Measurements from ENCODE around the gene MTX1. TPM values are rescaled to one million over a fixed set of nuclear protein-coding genes. Genes with fewer than 3 reads are reported as not detected.

Gene MTX1
- polyA plus RNA-seq, 1 donor = 38.6 TPM

DNA sequence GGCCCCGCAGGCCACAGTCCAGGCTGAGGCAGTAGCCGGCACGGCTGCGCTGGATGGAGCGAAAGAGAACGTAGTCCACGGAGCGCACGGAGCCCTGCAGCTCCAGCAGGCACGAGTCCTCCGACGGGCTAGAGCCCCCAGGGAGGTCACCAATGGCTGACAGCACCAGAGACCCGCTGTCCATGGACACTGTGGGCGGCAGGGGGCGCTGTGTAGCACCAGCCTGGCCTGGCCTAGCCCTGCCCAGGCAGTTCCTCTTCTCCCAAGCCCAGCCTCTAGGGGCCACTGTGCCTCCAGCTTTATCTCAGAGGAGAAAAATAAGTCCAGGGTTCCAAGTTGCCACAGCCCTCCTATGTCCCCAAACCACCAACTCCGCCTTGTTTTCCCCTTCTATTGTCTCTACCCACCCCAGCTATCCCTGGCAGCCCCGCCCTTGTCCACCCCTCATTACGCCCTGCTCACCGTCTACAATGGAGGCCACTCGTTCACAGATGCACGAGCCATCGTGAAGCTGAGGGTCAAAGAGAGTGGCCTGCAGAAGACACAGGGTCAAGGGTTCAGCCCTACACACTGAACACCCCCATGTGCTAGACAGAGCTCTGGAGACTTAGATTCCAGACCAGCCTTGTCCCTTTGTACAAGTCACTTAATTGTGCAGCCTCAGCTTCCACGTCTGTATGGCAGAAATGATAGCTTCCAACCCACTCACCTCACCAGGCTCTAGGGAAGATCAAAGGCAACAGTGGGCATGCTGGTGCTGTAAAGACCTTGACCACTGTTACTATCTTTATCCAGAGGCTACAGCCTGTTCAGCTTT is 42.3 kb downstream of the MTX1 start:
- peaks cover 13% of the 10 kb centered on the region for H3K4me1 ChIP-seq (ENCODE audit: control insufficient read depth, insufficient read depth, low read length)
- no peaks in the 10 kb centered on the region for H3K9me3 ChIP-seq (ENCODE audit: control insufficient read depth, low read depth, low read length)
- H3K27ac ChIP-seq (ENCODE audit: low read length) = no peak overlapping the region
- peak overlapping the region; percentile 55 for H3K4me3 ChIP-seq (ENCODE audit: low read length)
- H3K27me3 ChIP-seq (ENCODE audit: control insufficient read depth, insufficient read depth, low read length) = no peaks in the 10 kb centered on the region
- WGBS (ENCODE audit: insufficient coverage, low lambda C conversion rate) = no CpG with 5 or more reads among the region's 23 CpGs
- H3K36me3 ChIP-seq (ENCODE audit: control insufficient read depth, insufficient read depth, low read length) = peaks cover 14% of the 10 kb centered on the region
- peak; percentile 86 to 92 for DNase-seq

DNA sequence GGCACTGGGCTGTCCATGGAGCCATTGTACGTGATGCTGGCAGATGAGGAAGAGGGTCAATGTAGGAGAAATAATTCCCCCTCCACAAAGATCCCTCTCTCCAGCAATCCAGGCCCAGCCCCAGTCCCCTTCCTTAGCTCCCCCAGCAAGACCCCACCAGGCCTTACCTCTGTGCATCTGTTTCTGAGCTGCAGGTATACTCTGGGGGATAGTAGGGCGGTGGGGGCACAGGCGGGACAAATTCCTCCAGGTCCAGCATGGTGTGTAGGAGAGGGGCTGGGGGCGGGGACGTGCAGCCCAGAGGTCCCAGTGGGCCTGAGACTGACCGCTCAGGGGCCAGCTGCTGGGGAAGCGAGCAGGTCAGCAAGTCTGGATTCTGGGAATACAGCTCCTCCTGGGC is 43.1 kb downstream of the MTX1 start:
- DNase-seq = no peak
- no CpG with 5 or more reads among the region's 7 CpGs for WGBS (ENCODE audit: insufficient coverage, low lambda C conversion rate)
- H3K36me3 ChIP-seq (ENCODE audit: control insufficient read depth, insufficient read depth, low read length) = peaks cover 14% of the 10 kb centered on the region
- H3K9me3 ChIP-seq (ENCODE audit: control insufficient read depth, low read depth, low read length) = no peaks in the 10 kb centered on the region
- H3K4me3 ChIP-seq (ENCODE audit: low read length) = no peak overlapping the region
- H3K27ac ChIP-seq (ENCODE audit: low read length) = no peak overlapping the region
- no peaks in the 10 kb centered on the region for H3K27me3 ChIP-seq (ENCODE audit: control insufficient read depth, insufficient read depth, low read length)
- H3K4me1 ChIP-seq (ENCODE audit: control insufficient read depth, insufficient read depth, low read length) = peaks cover 18% of the 10 kb centered on the region

DNA sequence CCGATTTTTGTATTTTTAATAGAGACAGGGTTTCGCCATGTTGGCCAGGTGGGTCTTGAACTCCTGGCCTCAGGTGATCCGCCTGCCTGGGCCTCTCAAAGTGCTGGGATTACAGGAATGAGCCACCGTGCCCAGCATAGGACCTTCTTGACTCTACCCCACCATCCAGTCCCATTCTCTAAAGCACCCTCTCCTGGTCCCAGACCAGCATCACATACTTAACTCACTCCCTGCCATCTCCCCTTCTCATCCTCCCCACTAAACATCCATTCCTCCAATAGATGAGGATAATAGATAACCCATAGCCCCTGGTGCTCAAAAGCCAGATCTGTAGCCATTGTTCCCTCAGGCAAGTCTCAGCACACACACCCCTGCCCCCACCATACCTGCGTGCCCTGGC is 44.7 kb downstream of the MTX1 start:
- H3K9me3 ChIP-seq (ENCODE audit: control insufficient read depth, low read depth, low read length) = no peaks in the 10 kb centered on the region
- H3K27me3 ChIP-seq (ENCODE audit: control insufficient read depth, insufficient read depth, low read length) = no peaks in the 10 kb centered on the region
- H3K36me3 ChIP-seq (ENCODE audit: control insufficient read depth, insufficient read depth, low read length) = peaks cover 12% of the 10 kb centered on the region
- H3K4me3 ChIP-seq (ENCODE audit: low read length) = no peak overlapping the region
- DNase-seq = no peak
- peaks cover 18% of the 10 kb centered on the region for H3K4me1 ChIP-seq (ENCODE audit: control insufficient read depth, insufficient read depth, low read length)
- H3K27ac ChIP-seq (ENCODE audit: low read length) = no peak overlapping the region
- WGBS (ENCODE audit: insufficient coverage, low lambda C conversion rate) = 17% methylated on average over 1 of the region's 5 CpGs

DNA sequence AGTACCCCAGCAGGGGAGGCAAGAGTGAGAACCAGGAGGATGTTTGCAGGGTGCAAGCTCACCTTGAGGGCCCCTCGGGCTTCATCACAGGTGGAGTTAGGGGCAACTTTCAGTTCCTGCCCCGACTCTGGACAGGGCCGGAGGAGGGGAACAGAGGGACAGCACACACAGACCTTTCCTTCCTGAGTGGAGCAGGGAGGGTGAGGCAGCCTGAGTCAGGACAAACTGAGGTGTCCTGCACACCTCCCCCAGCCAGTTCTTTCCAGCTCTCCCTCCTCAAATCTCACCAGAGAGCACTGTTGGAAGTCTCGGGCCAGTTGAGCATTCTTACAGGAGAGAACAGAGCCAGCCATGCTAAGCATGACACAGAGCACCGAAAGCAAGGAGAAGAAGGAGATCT is 45.3 kb downstream of the MTX1 start:
- Histone ChIP-seq H3K4me3 (ENCODE audit: low read length) (no peak overlapping the region), H3K4me1 (ENCODE audit: control insufficient read depth, insufficient read depth, low read length) (peaks cover 18% of the 10 kb centered on the region), H3K27me3 (ENCODE audit: control insufficient read depth, insufficient read depth, low read length) (no peaks in the 10 kb centered on the region), H3K36me3 (ENCODE audit: control insufficient read depth, insufficient read depth, low read length) (peaks cover 14% of the 10 kb centered on the region), H3K27ac (ENCODE audit: low read length) (no peak overlapping the region), H3K9me3 (ENCODE audit: control insufficient read depth, low read depth, low read length) (no peaks in the 10 kb centered on the region)
- no peak for DNase-seq
- no CpG with 5 or more reads among the region's 5 CpGs for WGBS (ENCODE audit: insufficient coverage, low lambda C conversion rate)

DNA sequence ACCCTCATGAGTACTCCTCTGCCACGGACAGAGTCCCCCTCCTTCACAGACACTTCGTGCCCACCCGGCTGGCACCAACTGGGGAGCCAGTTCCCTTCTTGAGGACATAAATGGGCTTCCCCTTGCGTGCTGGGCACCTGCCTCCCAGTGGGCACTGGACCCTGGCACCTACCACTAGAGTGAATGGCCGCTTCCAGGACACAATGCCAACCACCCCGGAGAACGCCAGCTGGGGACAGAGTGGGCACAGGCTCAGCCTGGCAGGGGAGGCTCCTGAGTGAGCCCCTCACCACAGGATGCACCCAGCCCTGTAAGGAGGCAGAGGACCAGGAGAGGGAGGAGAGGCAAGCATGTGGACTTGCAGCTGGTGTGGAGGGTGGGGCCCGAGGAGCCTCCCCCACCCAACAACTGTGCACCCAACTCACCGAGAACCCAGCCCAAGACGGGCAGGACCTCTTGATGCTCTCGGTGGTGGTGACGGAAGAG is 45.8 kb downstream of the MTX1 start:
- Histone ChIP-seq H3K27ac (ENCODE audit: low read length) (no peak overlapping the region), H3K4me3 (ENCODE audit: low read length) (peak overlapping the region; percentile 91), H3K4me1 (ENCODE audit: control insufficient read depth, insufficient read depth, low read length) (peaks cover 18% of the 10 kb centered on the region), H3K9me3 (ENCODE audit: control insufficient read depth, low read depth, low read length) (no peaks in the 10 kb centered on the region), H3K36me3 (ENCODE audit: control insufficient read depth, insufficient read depth, low read length) (peaks cover 15% of the 10 kb centered on the region), H3K27me3 (ENCODE audit: control insufficient read depth, insufficient read depth, low read length) (no peaks in the 10 kb centered on the region)
- DNase-seq = no peak
- WGBS (ENCODE audit: insufficient coverage, low lambda C conversion rate) = no CpG with 5 or more reads among the region's 12 CpGs

DNA sequence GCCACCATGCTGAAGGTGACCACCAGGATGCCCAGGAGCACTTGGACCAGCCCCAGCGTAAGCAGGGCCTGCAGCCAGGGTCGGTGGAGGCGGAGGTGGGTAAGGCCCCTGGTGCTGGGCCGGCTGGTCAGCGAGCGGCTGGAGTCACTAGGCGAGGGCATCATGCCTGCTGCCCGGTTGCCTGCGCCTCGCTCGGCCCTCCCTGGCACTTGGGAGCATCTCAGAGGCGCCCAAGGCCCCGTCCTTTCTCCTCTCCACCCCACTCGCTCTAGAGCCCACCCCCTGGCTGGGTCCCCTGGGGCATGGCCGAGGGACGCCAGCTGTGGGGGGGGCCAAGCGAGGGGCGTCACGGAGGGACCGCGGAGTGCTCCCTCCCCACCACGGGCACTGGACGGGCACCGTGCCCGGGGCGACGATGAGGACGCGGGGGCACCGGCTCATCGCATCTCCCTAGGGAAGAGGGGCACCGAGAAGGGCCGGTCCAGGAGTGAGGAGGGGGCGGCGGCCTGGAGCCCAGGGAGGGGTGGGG is 46.3 kb downstream of the MTX1 start:
- WGBS (ENCODE audit: insufficient coverage, low lambda C conversion rate) = no CpG with 5 or more reads among the region's 35 CpGs
- peak overlapping the region; percentile 99 for H3K27ac ChIP-seq (ENCODE audit: low read length)

DNA sequence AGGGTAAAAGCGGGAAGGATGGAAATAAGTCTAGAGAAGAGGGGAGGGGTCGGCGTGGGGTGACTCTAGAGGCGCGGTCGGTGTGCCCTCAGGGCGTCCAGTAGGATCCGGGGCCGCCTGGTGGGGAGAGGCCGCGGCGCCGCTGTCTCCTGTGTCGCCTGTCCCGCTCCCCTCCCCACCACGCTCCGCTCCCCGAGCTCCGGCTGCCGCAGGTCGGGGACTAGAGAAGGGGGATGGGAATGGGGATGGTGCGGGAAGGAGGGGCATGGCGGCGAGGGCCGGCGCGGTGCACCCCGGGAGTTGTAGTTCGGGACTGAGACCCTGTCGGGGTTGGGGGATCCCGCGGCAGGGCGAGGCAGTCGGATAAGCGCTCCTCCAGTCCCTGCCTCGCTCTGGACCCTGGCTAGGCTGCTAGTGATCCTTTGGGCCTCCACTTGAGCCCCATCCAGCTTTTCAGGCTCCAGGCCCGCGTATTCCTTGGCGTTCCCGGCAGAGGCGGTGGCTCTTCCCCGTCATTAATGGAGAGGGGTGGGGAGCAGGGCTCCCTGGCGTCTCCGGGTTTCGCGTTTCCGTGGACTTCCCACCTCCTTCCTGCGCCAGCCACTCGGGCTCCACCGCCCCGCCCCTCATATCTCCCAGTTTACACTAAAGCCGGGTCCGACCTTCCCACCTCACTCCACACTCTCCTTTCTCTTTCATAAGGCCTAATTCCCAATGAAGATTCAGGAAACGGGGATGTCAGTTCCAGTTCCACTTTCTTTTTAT is 46.9 kb downstream of the MTX1 start, which contains the start of gene ENTREP3:
TSS of gene ENTREP3 (minus strand) at position 241 of the 765 bp plus-strand sequence. CDS start 606 bp downstream, outside the sequence.
- Histone ChIP-seq H3K27ac (ENCODE audit: low read length) (peak within 1 kb of the TSS; percentile 99), H3K27me3 (ENCODE audit: control insufficient read depth, insufficient read depth, low read length) (no peaks in the 10 kb centered on the region), H3K36me3 (ENCODE audit: control insufficient read depth, insufficient read depth, low read length) (peaks cover 23% of the 10 kb centered on the region), H3K4me3 (ENCODE audit: low read length) (peak within 1 kb of the TSS; percentile 91), H3K9me3 (ENCODE audit: control insufficient read depth, low read depth, low read length) (no peaks in the 10 kb centered on the region), H3K4me1 (ENCODE audit: control insufficient read depth, insufficient read depth, low read length) (peaks cover 18% of the 10 kb centered on the region)
- peak; percentile 82 to 93 for DNase-seq
- 2% methylated on average over 8 of the region's 54 CpGs for WGBS (ENCODE audit: insufficient coverage, low lambda C conversion rate)

More for the DNA sequence above, 46.3 kb downstream of the MTX1 start:
- no peaks in the 10 kb centered on the region for H3K9me3 ChIP-seq (ENCODE audit: control insufficient read depth, low read depth, low read length)
- H3K36me3 ChIP-seq (ENCODE audit: control insufficient read depth, insufficient read depth, low read length) = peaks cover 20% of the 10 kb centered on the region
- H3K4me3 ChIP-seq (ENCODE audit: low read length) = peak overlapping the region; percentile 91
- no peaks in the 10 kb centered on the region for H3K27me3 ChIP-seq (ENCODE audit: control insufficient read depth, insufficient read depth, low read length)
- DNase-seq = peak in 1 of 2 donors; percentile 25
- H3K4me1 ChIP-seq (ENCODE audit: control insufficient read depth, insufficient read depth, low read length) = peaks cover 18% of the 10 kb centered on the region

DNA sequence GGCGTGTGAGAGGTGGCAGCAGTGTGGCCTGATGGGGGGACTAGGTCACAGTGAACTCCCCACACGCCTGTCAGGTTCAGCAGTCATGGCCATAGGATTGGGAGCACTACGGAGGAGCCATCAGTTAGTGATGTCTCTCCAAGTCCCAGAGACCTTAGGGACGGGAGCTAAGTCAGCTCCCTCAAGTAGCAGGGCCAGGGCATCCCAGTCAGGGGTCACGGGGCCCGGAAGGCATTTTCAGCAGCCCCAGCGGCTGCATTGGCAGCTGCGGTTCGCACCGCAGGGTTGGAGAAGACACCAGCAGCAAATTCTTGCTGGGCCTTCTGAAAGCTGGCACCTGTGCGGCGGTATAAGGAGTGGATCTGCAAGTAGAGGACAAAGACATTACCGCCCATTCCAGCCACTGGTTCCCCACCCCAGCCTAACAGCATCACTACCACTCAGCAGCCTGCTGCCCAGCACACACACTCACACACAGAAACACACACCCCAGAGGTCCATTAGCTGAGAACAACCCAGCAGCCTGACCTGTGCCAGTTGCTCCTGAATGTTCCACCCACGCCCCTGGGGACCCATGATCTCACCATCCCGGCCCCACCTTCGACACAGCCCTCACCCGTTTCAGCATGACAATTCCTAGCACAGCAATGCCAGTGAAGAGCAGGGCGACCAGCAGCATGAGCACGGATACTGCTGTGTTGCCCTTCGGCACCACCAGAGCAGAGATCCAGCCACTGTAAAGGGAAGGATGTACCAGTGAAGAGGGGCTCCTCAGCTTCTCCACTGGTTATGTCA is 47.8 kb downstream of the MTX1 start:
- no peak for DNase-seq
- no CpG with 5 or more reads among the region's 20 CpGs for WGBS (ENCODE audit: insufficient coverage, low lambda C conversion rate)
- Histone ChIP-seq H3K4me3 (ENCODE audit: low read length) (peak overlapping the region; percentile 91), H3K9me3 (ENCODE audit: control insufficient read depth, low read depth, low read length) (no peaks in the 10 kb centered on the region), H3K4me1 (ENCODE audit: control insufficient read depth, insufficient read depth, low read length) (peaks cover 18% of the 10 kb centered on the region), H3K27ac (ENCODE audit: low read length) (peak overlapping the region; percentile 99), H3K36me3 (ENCODE audit: control insufficient read depth, insufficient read depth, low read length) (peaks cover 24% of the 10 kb centered on the region), H3K27me3 (ENCODE audit: control insufficient read depth, insufficient read depth, low read length) (no peaks in the 10 kb centered on the region)

DNA sequence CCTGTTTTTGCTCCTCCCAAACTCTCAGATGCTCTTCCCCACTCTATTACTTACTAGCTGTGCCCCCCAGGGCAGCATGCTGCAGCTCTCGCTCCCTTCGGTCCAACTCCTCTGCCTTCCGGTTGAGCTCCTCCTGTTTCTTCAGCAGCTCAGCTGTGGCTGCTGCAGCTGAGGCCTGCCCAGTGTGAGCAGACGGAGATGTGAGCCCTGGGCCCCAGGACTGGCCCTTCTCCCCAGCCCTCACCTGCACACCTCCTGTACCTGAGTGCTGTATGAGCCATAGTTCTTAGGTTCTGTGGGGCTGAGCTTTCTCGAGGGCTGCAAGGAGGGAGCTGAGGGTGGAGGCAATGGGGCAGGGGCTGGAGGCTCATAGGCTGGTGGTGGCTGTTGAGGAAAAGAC is 51.8 kb downstream of the MTX1 start:
- no peak for DNase-seq
- Histone ChIP-seq H3K4me3 (ENCODE audit: low read length) (no peak overlapping the region), H3K27ac (ENCODE audit: low read length) (no peak overlapping the region), H3K9me3 (ENCODE audit: control insufficient read depth, low read depth, low read length) (no peaks in the 10 kb centered on the region), H3K27me3 (ENCODE audit: control insufficient read depth, insufficient read depth, low read length) (no peaks in the 10 kb centered on the region), H3K36me3 (ENCODE audit: control insufficient read depth, insufficient read depth, low read length) (peaks cover 47% of the 10 kb centered on the region), H3K4me1 (ENCODE audit: control insufficient read depth, insufficient read depth, low read length) (peaks cover 12% of the 10 kb centered on the region)
- WGBS (ENCODE audit: insufficient coverage, low lambda C conversion rate) = no CpG with 5 or more reads among the region's 5 CpGs

DNA sequence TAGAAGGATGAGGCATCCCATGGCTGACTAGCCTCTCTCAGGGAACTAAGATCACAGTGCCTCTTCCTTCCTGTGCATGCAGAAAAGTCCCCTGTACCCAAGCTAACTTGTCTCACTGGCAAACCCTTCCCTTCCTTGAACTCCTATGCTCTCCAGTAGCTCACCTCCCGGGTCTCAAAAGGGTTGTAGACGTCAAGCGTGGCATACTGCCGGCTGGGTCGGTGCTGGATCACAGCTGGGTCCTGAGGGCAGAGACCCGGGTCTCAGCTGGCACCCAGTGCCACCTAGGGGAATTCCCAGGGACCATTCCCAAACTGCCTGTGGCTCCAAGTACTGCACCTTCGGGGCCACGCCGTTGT is 53.0 kb downstream of the MTX1 start:
- Histone ChIP-seq H3K36me3 (ENCODE audit: control insufficient read depth, insufficient read depth, low read length) (peaks cover 57% of the 10 kb centered on the region), H3K27ac (ENCODE audit: low read length) (peak overlapping the region; percentile 75), H3K4me1 (ENCODE audit: control insufficient read depth, insufficient read depth, low read length) (peaks cover 6% of the 10 kb centered on the region), H3K4me3 (ENCODE audit: low read length) (peak overlapping the region; percentile 79), H3K27me3 (ENCODE audit: control insufficient read depth, insufficient read depth, low read length) (no peaks in the 10 kb centered on the region), H3K9me3 (ENCODE audit: control insufficient read depth, low read depth, low read length) (no peaks in the 10 kb centered on the region)
- WGBS (ENCODE audit: insufficient coverage, low lambda C conversion rate) = no CpG with 5 or more reads among the region's 9 CpGs
- no peak for DNase-seq
